Activated CD4-positive, alpha-beta T cell treated with anti-CD3 and anti-CD28 coated beads, Interleukin-2, Interleukin-6, amounts not matched to agents 100 ng/mL and 50 ng/mL, durations not matched to agents 16 hours and 8 hours (primary cell): ENCODE measurements around the gene GALNTL6.
"Not testable (repeated sequence)": the region's sequence is repeated elsewhere in the genome, so short reads cannot be mapped to it uniquely, and the experiment has no call there.

Source experiments
- DNase-seq: peaks from one replicate; pipeline ENCODE4 v3.0.0-alpha.2; 2020

The GALNTL6 gene

GRCh38 chr4:172963498-172964294 is 1150.5 kb downstream of the GALNTL6 start:
- DNase-seq = no peak

GRCh38 chr4:172970189-172970588 is 1157.0 kb downstream of the GALNTL6 start:
- not testable (repeated sequence) for DNase-seq

- no peak for DNase-seq
These were observed 1161.4 kb downstream of the GALNTL6 start for GRCh38 chr4:172974586-172974985.

- DNase-seq = no peak
These were observed 1162.5 kb downstream of the GALNTL6 start for GRCh38 chr4:172975651-172976229.

- DNase-seq = not testable (repeated sequence)
These were observed 1164.4 kb downstream of the GALNTL6 start for GRCh38 chr4:172977491-172978041.

- DNase-seq = no peak
These were observed 1165.6 kb downstream of the GALNTL6 start for GRCh38 chr4:172978848-172979247.

- DNase-seq = no peak
These were observed 1166.1 kb downstream of the GALNTL6 start for GRCh38 chr4:172979332-172979731.

- no peak for DNase-seq
These were observed 1167.0 kb downstream of the GALNTL6 start for GRCh38 chr4:172980219-172980618.

GRCh38 chr4:172982151-172982590 is 1169.0 kb downstream of the GALNTL6 start:
- no peak for DNase-seq

- DNase-seq = no peak
These were observed 1169.8 kb downstream of the GALNTL6 start for GRCh38 chr4:172983014-172983413.

- DNase-seq = no peak
These were observed 1170.4 kb downstream of the GALNTL6 start for GRCh38 chr4:172983631-172984030.

- DNase-seq = no peak
These were observed 1172.3 kb downstream of the GALNTL6 start for GRCh38 chr4:172985552-172985951.

- no peak for DNase-seq
These were observed 1172.9 kb downstream of the GALNTL6 start for GRCh38 chr4:172986114-172986513.

- no peak for DNase-seq
These were observed 1177.0 kb downstream of the GALNTL6 start for GRCh38 chr4:172989984-172990820.

- no peak for DNase-seq
These were observed 1179.6 kb downstream of the GALNTL6 start for GRCh38 chr4:172992648-172993378.

GRCh38 chr4:172995161-172995560 is 1182.0 kb downstream of the GALNTL6 start:
- DNase-seq = no peak

- no peak for DNase-seq
These were observed 1182.5 kb downstream of the GALNTL6 start for GRCh38 chr4:172995704-172996103.

GRCh38 chr4:172996571-172997216 is 1183.5 kb downstream of the GALNTL6 start:
- DNase-seq = peak; percentile 2

- no peak for DNase-seq
These were observed 1184.0 kb downstream of the GALNTL6 start for GRCh38 chr4:172997217-172997609.

GRCh38 chr4:172997856-172998255 is 1184.7 kb downstream of the GALNTL6 start:
- DNase-seq = no peak

- no peak for DNase-seq
These were observed 1185.6 kb downstream of the GALNTL6 start for GRCh38 chr4:172998527-172999469.
